ENCODE measurements around the gene CLSTN1. TPM values are rescaled to one million over a fixed set of nuclear protein-coding genes. Genes with fewer than 3 reads are reported as not detected.
"Not testable (repeated sequence)": the region's sequence is repeated elsewhere in the genome, so short reads cannot be mapped to it uniquely, and the experiment has no call there.

The CLSTN1 gene
- total and polyA plus RNA-seq, 4 donors = 3.1 to 13.4 (median 8.8) TPM

DNA sequence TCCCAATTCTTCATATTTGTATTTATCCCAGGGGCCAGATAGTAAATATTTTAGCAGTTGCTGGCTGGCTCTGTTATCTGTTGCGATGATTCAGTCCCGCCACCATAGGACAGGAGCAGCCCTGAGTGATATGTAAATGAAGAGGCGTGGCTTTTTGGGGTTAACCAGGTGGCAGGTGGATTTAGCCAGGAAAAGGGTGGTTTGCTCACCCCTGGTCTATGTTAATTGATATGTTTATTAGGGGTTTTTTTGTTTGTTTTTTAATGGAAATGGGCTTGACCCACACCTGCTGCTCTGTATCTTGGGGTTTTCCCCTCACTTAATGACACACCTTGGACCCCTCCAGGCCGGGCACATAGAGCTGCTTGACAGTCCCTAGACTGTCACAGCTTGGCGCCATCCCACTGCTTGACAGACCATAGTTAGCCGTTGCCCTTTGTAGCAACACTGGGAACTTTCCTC lies 109.5 kb downstream of the CLSTN1 start:
- no peak overlapping the region for H3K9ac ChIP-seq (ENCODE audit: low read depth in 1 of 2, low read length in 2 of 2)
- H3K36me3 ChIP-seq (ENCODE audit: control insufficient read depth in 4 of 4, insufficient read depth in 3 of 4, low read depth in 1 of 4, low read length in 3 of 4) = no peaks in the 10 kb centered on the region
- no peak overlapping the region for H3K4me3 ChIP-seq (ENCODE audit: low read depth in 1 of 3, low read length in 3 of 3)
- DNase-seq (ENCODE audit: low spot score) = no peak
- WGBS = 67% methylated on average over 6 of the region's 6 CpGs
- no peaks in the 10 kb centered on the region for H3K9me3 ChIP-seq (ENCODE audit: control insufficient read depth in 4 of 4, low read length in 3 of 4)
- H3K27me3 ChIP-seq (ENCODE audit: control insufficient read depth in 4 of 4, insufficient read depth in 4 of 4, low read length in 3 of 4) = no peaks in the 10 kb centered on the region
- no peak overlapping the region for H3K27ac ChIP-seq (ENCODE audit: low read depth in 1 of 2, low read length in 2 of 2)
- TF ChIP-seq RAD21 (IDR thresholded peaks at IDR 0.05) (no peak), GABPA (IDR thresholded peaks at IDR 0.05 in 1 of 2, conservative IDR thresholded peaks at IDR 0.05 in 1 of 2) (no peak), JUND (IDR thresholded peaks at IDR 0.05) (no peak), ZBTB33 (IDR thresholded peaks at IDR 0.05) (no peak), CTCF (IDR thresholded peaks at IDR 0.05; ENCODE audit: low read depth, low read length, missing input control) (no peak), YY1 (IDR thresholded peaks at IDR 0.05) (no peak), HNF4A (conservative IDR thresholded peaks at IDR 0.05) (no peak), RXRA (IDR thresholded peaks at IDR 0.05) (no peak), EGR1 (IDR thresholded peaks at IDR 0.05; ENCODE audit: low read depth in 2 of 2) (no peak), SP1 (IDR thresholded peaks at IDR 0.05) (no peak), HNF4G (IDR thresholded peaks at IDR 0.05) (no peak), TAF1 (conservative IDR thresholded peaks at IDR 0.05) (no peak), FOXA2 (IDR thresholded peaks at IDR 0.05) (no peak), FOXA1 (IDR thresholded peaks at IDR 0.05) (no peak), ATF3 (IDR thresholded peaks at IDR 0.05) (no peak), NR2F2 (IDR thresholded peaks at IDR 0.05) (no peak)
- TF ChIP-seq, protein P1, sequence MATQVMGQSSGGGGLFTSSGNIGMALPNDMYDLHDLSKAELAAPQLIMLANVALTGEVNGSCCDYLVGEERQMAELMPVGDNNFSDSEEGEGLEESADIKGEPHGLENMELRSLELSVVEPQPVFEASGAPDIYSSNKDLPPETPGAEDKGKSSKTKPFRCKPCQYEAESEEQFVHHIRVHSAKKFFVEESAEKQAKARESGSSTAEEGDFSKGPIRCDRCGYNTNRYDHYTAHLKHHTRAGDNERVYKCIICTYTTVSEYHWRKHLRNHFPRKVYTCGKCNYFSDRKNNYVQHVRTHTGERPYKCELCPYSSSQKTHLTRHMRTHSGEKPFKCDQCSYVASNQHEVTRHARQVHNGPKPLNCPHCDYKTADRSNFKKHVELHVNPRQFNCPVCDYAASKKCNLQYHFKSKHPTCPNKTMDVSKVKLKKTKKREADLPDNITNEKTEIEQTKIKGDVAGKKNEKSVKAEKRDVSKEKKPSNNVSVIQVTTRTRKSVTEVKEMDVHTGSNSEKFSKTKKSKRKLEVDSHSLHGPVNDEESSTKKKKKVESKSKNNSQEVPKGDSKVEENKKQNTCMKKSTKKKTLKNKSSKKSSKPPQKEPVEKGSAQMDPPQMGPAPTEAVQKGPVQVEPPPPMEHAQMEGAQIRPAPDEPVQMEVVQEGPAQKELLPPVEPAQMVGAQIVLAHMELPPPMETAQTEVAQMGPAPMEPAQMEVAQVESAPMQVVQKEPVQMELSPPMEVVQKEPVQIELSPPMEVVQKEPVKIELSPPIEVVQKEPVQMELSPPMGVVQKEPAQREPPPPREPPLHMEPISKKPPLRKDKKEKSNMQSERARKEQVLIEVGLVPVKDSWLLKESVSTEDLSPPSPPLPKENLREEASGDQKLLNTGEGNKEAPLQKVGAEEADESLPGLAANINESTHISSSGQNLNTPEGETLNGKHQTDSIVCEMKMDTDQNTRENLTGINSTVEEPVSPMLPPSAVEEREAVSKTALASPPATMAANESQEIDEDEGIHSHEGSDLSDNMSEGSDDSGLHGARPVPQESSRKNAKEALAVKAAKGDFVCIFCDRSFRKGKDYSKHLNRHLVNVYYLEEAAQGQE (IDR thresholded peaks at IDR 0.05) = no peak
- TF ChIP-seq, protein P2, sequence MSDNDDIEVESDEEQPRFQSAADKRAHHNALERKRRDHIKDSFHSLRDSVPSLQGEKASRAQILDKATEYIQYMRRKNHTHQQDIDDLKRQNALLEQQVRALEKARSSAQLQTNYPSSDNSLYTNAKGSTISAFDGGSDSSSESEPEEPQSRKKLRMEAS (IDR thresholded peaks at IDR 0.05) = no peak
- H3K4me1 ChIP-seq (ENCODE audit: control insufficient read depth in 4 of 4, insufficient read depth in 4 of 4, low read length in 3 of 4) = peaks cover 0 to 4% (median 1%) of the 10 kb centered on the region in 4 donors

DNA sequence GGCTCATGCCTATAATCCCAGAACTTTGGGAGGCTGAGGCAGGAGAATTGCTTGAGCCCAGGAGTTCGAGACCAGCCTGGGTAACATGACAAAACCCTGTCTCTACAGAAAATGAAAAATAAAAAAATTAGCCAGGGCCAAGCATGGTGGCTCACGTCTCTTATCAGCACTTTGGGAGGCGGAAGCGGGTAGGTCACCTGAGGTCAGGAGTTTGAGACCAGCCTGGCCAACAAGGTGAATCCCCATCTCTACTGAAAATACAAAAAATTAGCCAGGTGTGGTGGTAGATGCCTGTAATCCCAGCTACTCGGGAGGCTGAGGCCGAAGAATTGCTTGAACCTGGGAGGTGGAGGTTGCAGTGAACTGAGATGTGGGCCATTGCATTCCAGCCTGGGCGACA lies 111.0 kb downstream of the CLSTN1 start:
- not testable (repeated sequence) for H3K27me3 ChIP-seq (ENCODE audit: control insufficient read depth in 4 of 4, insufficient read depth in 4 of 4, low read length in 3 of 4); H3K9me3 ChIP-seq (ENCODE audit: control insufficient read depth in 4 of 4, low read length in 3 of 4); H3K4me3 ChIP-seq (ENCODE audit: low read depth in 1 of 3, low read length in 3 of 3); H3K36me3 ChIP-seq (ENCODE audit: control insufficient read depth in 4 of 4, insufficient read depth in 3 of 4, low read depth in 1 of 4, low read length in 3 of 4); H3K9ac ChIP-seq (ENCODE audit: low read depth in 1 of 2, low read length in 2 of 2); H3K4me1 ChIP-seq (ENCODE audit: control insufficient read depth in 4 of 4, insufficient read depth in 4 of 4, low read length in 3 of 4); H3K27ac ChIP-seq (ENCODE audit: low read depth in 1 of 2, low read length in 2 of 2); DNase-seq (ENCODE audit: low spot score)
- WGBS = 94% methylated on average over 7 of the region's 7 CpGs

Measured in liver (tissue), 9 donors.